HCT116 (cell line): ENCODE measurements around the gene SLC2A1. TPM values are rescaled to one million over a fixed set of nuclear protein-coding genes. Genes with fewer than 3 reads are reported as not detected.

Experiments
- ATAC-seq: fragments of 200-7000 bp; cut with Tn5 transposase; 2 replicates; pipeline ENCODE4 v1.9.1; 2020; ENCODE audit warnings: mild to moderate bottlenecking, moderate library complexity
- BruUV-seq: library from RNA; stranded (reverse); fragments of 400-500 nt; replicated peaks from 2 replicates; lab custom pipeline; 2021; lab: Mats Ljungman, UMichigan
- CTCF ChIA-PET: fragments of 300-600 bp; sonication (Branson Sonifier 250); formaldehyde crosslinking; loops from one replicate; lab custom pipeline; 2021; ENCODE audit warnings: antibody characterized with exemption; lab: Charles Lee
- POLR2A ChIA-PET: fragments of 300-600, 350-600 bp; sonication (Branson Sonifier 250); formaldehyde crosslinking; loops from one replicate; lab custom pipeline; 2021; ENCODE audit warnings: antibody characterized with exemption; lab: Charles Lee
- RAD21 ChIA-PET, 2 experiments: fragments of 300-600 bp; sonication (Branson Sonifier 250); formaldehyde crosslinking; loops; one replicate each; lab custom pipeline; 2023; ENCODE audit warnings: low total read pairs in 2 of 2; ENCODE audit not compliant: uncharacterized antibody in 2 of 2, unreplicated experiment in 2 of 2, low non-redundant PET in 1 of 2; lab: Charles Lee
- DNase-seq: peaks from one replicate; pipeline ENCODE4 v3.0.0-alpha.2; 2010; ENCODE audit warnings: low read depth, low spot score
- H2AFZ ChIP-seq: fragments of 200-600 bp; shearing (Covaris generic), sonication (generic); 2 replicates; pipeline ENCODE4 v1.6.1; 2017; ENCODE audit warnings: low read depth, mixed run types, mixed read lengths, antibody characterized with exemption, low read length; ENCODE audit not compliant: poor library complexity, severe bottlenecking
- H3K27ac ChIP-seq: 2 replicates; pipeline ENCODE4 v1.5.1; 2012; ENCODE audit warnings: low read depth, low read length
- H3K27me3 ChIP-seq: fragments of 200-600 bp; sonication (generic); 2 replicates; pipeline ENCODE4 v1.6.1; 2016; ENCODE audit warnings: mixed run types, low read length, mixed read lengths; ENCODE audit not compliant: insufficient read depth
- H3K36me3 ChIP-seq, 2 experiments: fragments of 200-500 bp in 1 of 2; fragments of 200-600 bp in 1 of 2; sonication (Bioruptor generic) in 1 of 2; sonication (generic) in 1 of 2; 2 replicates each; pipeline versions ENCODE4 v1.5.1 to v1.6.1; 2014 to 2016; ENCODE audit warnings: low read length in 2 of 2, inconsistent platforms in 1 of 2, mixed read lengths in 1 of 2, mixed run types in 1 of 2; ENCODE audit not compliant: insufficient read depth in 2 of 2, control insufficient read depth in 1 of 2
- H3K4me1 ChIP-seq, 2 experiments: fragments of 200-600 bp in 1 of 2; sonication (generic) in 1 of 2; 2 replicates each; pipeline versions ENCODE4 v1.5.1 to v1.6.1; 2012 to 2017; ENCODE audit warnings: low read length in 2 of 2, inconsistent platforms in 1 of 2, mild to moderate bottlenecking in 1 of 2, mixed read lengths in 1 of 2, mixed run types in 1 of 2, moderate library complexity in 1 of 2; ENCODE audit not compliant: insufficient read depth in 2 of 2, control insufficient read depth in 1 of 2
- H3K4me2 ChIP-seq: fragments of 200-600 bp; sonication (generic); 2 replicates; pipeline ENCODE4 v1.6.1; 2017; ENCODE audit warnings: mixed run types, low read length, mixed read lengths
- H3K4me3 ChIP-seq, 2 experiments: fragments of 200-600 bp in 1 of 2; sonication (generic) in 1 of 2; replicated peaks in 1 of 2; 2 replicates each; pipeline ENCODE4 v1.5.1; 2011 to 2016; ENCODE audit warnings: low read length in 2 of 2, control low read depth in 1 of 2, low read depth in 1 of 2, mild to moderate bottlenecking in 1 of 2, mixed read lengths in 1 of 2, mixed run types in 1 of 2
- H3K79me2 ChIP-seq: fragments of 200-600 bp; sonication (generic); 2 replicates; pipeline ENCODE4 v1.6.1; 2017; ENCODE audit warnings: mild to moderate bottlenecking, mixed run types, low read length, moderate library complexity, mixed read lengths; ENCODE audit not compliant: insufficient read depth
- H3K9ac ChIP-seq: fragments of 200-600 bp; sonication (generic); 2 replicates; pipeline ENCODE4 v1.6.1; 2016; ENCODE audit warnings: low read length, mixed read lengths
- H3K9me2 ChIP-seq: fragments of 200-600 bp; sonication (generic), shearing (Covaris generic); 2 replicates; pipeline ENCODE4 v1.6.1; 2017; ENCODE audit warnings: mixed run types, mild to moderate bottlenecking, moderate library complexity; ENCODE audit not compliant: insufficient read depth
- H3K9me3 ChIP-seq, 2 experiments: fragments of 200-500 bp in 1 of 2; fragments of 200-600 bp in 1 of 2; sonication (Bioruptor generic) in 1 of 2; sonication (generic) in 1 of 2; 2 replicates each; pipeline ENCODE4 v1.6.1; 2014 to 2017; ENCODE audit warnings: low read length in 2 of 2, mixed read lengths in 2 of 2, inconsistent platforms in 1 of 2, low read depth in 1 of 2, mild to moderate bottlenecking in 1 of 2, mixed run types in 1 of 2, moderate library complexity in 1 of 2; ENCODE audit not compliant: control insufficient read depth in 1 of 2, insufficient read depth in 1 of 2
- H4K20me1 ChIP-seq: fragments of 200-600 bp; sonication (generic), shearing (Covaris generic); 2 replicates; pipeline ENCODE4 v1.6.1; 2017; ENCODE audit warnings: mixed run types, mild to moderate bottlenecking, moderate library complexity; ENCODE audit not compliant: insufficient read depth
- ELF1 ChIP-seq: IDR thresholded peaks from 2 replicates; pipeline ENCODE4 v1.6.1; 2012; ENCODE audit warnings: low read depth, borderline replicate concordance
- EZH2 ChIP-seq: fragments of 200-600 bp; sonication (generic); IDR thresholded peaks from 2 replicates; pipeline ENCODE4 v1.6.1; 2017; ENCODE audit warnings: antibody characterized with exemption, mixed run types
- EZH2phosphoT487 ChIP-seq: fragments of 200-600 bp; IDR thresholded peaks from 2 replicates; pipeline ENCODE4 v1.6.1; 2018; ENCODE audit warnings: antibody characterized with exemption, borderline replicate concordance
- JUND ChIP-seq: IDR thresholded peaks from 2 replicates; pipeline ENCODE4 v1.6.1; 2012
- POLR2A ChIP-seq: IDR thresholded peaks from 2 replicates; pipeline ENCODE4 v1.7.0; 2011; ENCODE audit warnings: borderline replicate concordance; ENCODE audit not compliant: insufficient read depth, insufficient read length; ENCODE audit errors: extremely low read depth
- POLR2AphosphoS5 ChIP-seq: IDR thresholded peaks from 2 replicates; pipeline ENCODE4 v1.6.1; 2011; ENCODE audit warnings: mild to moderate bottlenecking, low read depth, low read length, moderate library complexity
- RAD21 ChIP-seq: IDR thresholded peaks from 2 replicates; pipeline ENCODE4 v1.6.1; 2012; ENCODE audit warnings: low read depth, mild to moderate bottlenecking
- SIN3A ChIP-seq: IDR thresholded peaks from 2 replicates; pipeline ENCODE4 v1.6.1; 2012; ENCODE audit warnings: low read depth
- SP1 ChIP-seq: IDR thresholded peaks from 2 replicates; pipeline ENCODE4 v1.6.1; 2012; ENCODE audit warnings: low read depth
- SRF ChIP-seq: IDR thresholded peaks from 2 replicates; pipeline ENCODE4 v1.6.1; 2012; ENCODE audit warnings: low read depth
- TCF7L2 ChIP-seq: IDR thresholded peaks from 2 replicates; pipeline ENCODE4 v1.7.0; 2011; ENCODE audit warnings: borderline replicate concordance, inconsistent platforms; ENCODE audit not compliant: insufficient read depth, insufficient read length; ENCODE audit errors: extremely low read depth
- YY1 ChIP-seq: IDR thresholded peaks from 2 replicates; pipeline ENCODE4 v1.6.1; 2011; ENCODE audit warnings: low read length, low read depth, moderate library complexity, mild to moderate bottlenecking; ENCODE audit not compliant: insufficient replicate concordance; ENCODE audit errors: extremely low read depth
- ZFX ChIP-seq: fragments of 450-650 bp; IDR thresholded peaks from 2 replicates; pipeline ENCODE4 v1.6.1; 2017
- ZNF274 ChIP-seq: fragments of 200-500 bp; sonication (Bioruptor generic); IDR thresholded peaks from 2 replicates; pipeline ENCODE4 v1.6.1; 2014; ENCODE audit warnings: mild to moderate bottlenecking, low read depth, low read length, inconsistent platforms
- intact Hi-C: fragments of 100-400 bp; cut with micrococcal nuclease; formaldehyde crosslinking; loops from 2 replicates; pipeline ENCODE4 v1.10.0; 2022
- total RNA-seq: library from RNA; stranded (reverse); gene quantifications from one replicate; pipeline ENCODE4 v1.2.1, GENCODE V29; 2021; ENCODE audit not compliant: unreplicated experiment
- TF ChIP-seq, protein P1 (sequence below): IDR thresholded peaks from 2 replicates; pipeline ENCODE4 v1.6.1; 2012
- TF ChIP-seq, protein P2 (sequence below), 3 experiments: fragments of 200-600 bp in 1 of 3; sonication (generic) in 1 of 3; IDR thresholded peaks in 2 of 3; conservative IDR thresholded peaks in 1 of 3; 2 replicates each; pipeline ENCODE4 v1.5.1; 2012 to 2017; ENCODE audit warnings: low read depth in 2 of 3, low read length in 2 of 3, antibody characterized with exemption in 1 of 3, borderline replicate concordance in 1 of 3, control low read depth in 1 of 3, mild to moderate bottlenecking in 1 of 3, mixed read lengths in 1 of 3, mixed run types in 1 of 3, moderate library complexity in 1 of 3; ENCODE audit not compliant: insufficient read depth in 1 of 3

The SLC2A1 gene
- total RNA-seq, 1 experiment from 2014 or later, result 248 TPM

- H3K4me1 ChIP-seq, result peaks cover 23 to 41% of the 10 kb centered on the region in 2 experiments
- no peak overlapping the region for H3K4me2 ChIP-seq
- no TSS peak for BruUV-seq
- no peak for TF ChIP-seq RAD21
- TF ChIP-seq, protein P1, sequence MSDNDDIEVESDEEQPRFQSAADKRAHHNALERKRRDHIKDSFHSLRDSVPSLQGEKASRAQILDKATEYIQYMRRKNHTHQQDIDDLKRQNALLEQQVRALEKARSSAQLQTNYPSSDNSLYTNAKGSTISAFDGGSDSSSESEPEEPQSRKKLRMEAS, result no peak
- H4K20me1 ChIP-seq, result no peaks in the 10 kb centered on the region
- no peaks in the 10 kb centered on the region for H3K27me3 ChIP-seq
- CTCF ChIA-PET, result no interaction called here
- no peak overlapping the region for H3K9ac ChIP-seq
- no peak overlapping the region for H2AFZ ChIP-seq
- H3K27ac ChIP-seq, result no peak overlapping the region
- ATAC-seq, result no peak
- DNase-seq, result no peak
- intact Hi-C loops, result no loop called here
- POLR2A ChIA-PET, result no interaction called here
- H3K9me2 ChIP-seq, result no peaks in the 10 kb centered on the region
- RAD21 ChIA-PET, result no interaction called here
- H3K4me3 ChIP-seq, result no peak overlapping the region
- H3K36me3 ChIP-seq, result no peaks in the 10 kb centered on the region
- no peaks in the 10 kb centered on the region for H3K79me2 ChIP-seq
- no peaks in the 10 kb centered on the region for H3K9me3 ChIP-seq
Measured at GRCh38 chr1:43002116-43002515, 43.4 kb upstream of the SLC2A1 start.

DNA sequence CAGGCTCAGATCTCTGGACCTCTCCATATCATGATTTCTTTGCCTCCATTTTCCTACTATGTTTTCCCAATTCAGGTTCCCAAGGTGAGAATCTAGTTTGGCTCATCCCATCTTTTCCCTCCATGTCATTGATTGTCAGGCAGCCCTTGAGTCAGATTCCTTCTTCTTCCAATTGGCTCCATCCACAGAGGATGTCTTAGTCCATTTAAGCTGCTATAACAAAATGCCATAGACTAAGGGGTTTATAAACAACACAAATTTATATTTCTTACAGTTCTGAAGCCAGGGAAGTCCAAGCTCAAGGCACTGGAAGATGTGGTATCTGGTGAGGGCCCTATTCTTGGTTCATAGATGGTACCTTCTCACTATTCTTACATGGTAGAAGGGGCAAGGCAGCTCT lies 42.8 kb upstream of the SLC2A1 start:
- BruUV-seq, result no TSS peak

More for the DNA sequence above, 42.8 kb upstream of the SLC2A1 start:
- TF ChIP-seq POLR2A (no peak), SRF (no peak), POLR2AphosphoS5 (no peak), EZH2phosphoT487 (no peak), JUND (no peak), RAD21 (no peak), ZNF274 (no peak), SP1 (no peak), ELF1 (no peak), SIN3A (no peak), ZFX (no peak), YY1 (no peak), EZH2 (no peak), TCF7L2 (no peak)
- TF ChIP-seq, protein P2, sequence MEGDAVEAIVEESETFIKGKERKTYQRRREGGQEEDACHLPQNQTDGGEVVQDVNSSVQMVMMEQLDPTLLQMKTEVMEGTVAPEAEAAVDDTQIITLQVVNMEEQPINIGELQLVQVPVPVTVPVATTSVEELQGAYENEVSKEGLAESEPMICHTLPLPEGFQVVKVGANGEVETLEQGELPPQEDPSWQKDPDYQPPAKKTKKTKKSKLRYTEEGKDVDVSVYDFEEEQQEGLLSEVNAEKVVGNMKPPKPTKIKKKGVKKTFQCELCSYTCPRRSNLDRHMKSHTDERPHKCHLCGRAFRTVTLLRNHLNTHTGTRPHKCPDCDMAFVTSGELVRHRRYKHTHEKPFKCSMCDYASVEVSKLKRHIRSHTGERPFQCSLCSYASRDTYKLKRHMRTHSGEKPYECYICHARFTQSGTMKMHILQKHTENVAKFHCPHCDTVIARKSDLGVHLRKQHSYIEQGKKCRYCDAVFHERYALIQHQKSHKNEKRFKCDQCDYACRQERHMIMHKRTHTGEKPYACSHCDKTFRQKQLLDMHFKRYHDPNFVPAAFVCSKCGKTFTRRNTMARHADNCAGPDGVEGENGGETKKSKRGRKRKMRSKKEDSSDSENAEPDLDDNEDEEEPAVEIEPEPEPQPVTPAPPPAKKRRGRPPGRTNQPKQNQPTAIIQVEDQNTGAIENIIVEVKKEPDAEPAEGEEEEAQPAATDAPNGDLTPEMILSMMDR (IDR thresholded peaks at IDR 0.05 in 2 of 3, conservative IDR thresholded peaks at IDR 0.05 in 1 of 3; ENCODE audit: borderline replicate concordance in 1 of 3, insufficient read depth in 1 of 3, low read depth in 2 of 3, low read length in 2 of 3), result no peak
- TF ChIP-seq, protein P1, result no peak
- H3K27ac ChIP-seq, result no peak overlapping the region
- H4K20me1 ChIP-seq, result no peaks in the 10 kb centered on the region
- H3K36me3 ChIP-seq, result no peaks in the 10 kb centered on the region
- CTCF ChIA-PET, result no interaction called here
- no peak overlapping the region for H3K4me3 ChIP-seq
- H3K4me1 ChIP-seq, result peaks cover 19 to 35% of the 10 kb centered on the region in 2 experiments
- no peaks in the 10 kb centered on the region for H3K9me2 ChIP-seq
- no peak overlapping the region for H3K4me2 ChIP-seq
- POLR2A ChIA-PET, result no interaction called here
- ATAC-seq, result no peak
- RAD21 ChIA-PET, result no interaction called here
- no peak for DNase-seq
- H3K27me3 ChIP-seq, result no peaks in the 10 kb centered on the region
- no peaks in the 10 kb centered on the region for H3K9me3 ChIP-seq
- no peak overlapping the region for H3K9ac ChIP-seq
- H2AFZ ChIP-seq, result no peak overlapping the region
- intact Hi-C loops, result no loop called here
- no peaks in the 10 kb centered on the region for H3K79me2 ChIP-seq
